GM18867 (cell line): ENCODE data around the gene MAMDC2.

ENCODE experiments used
- ATAC-seq: cut with Tn5 transposase; IDR thresholded peaks from one replicate; pipeline ENCODE4 v1.9.1; 2021; ENCODE audit warnings: mild to moderate bottlenecking, moderate library complexity; ENCODE audit not compliant: unreplicated experiment

Gene MAMDC2, protein sequence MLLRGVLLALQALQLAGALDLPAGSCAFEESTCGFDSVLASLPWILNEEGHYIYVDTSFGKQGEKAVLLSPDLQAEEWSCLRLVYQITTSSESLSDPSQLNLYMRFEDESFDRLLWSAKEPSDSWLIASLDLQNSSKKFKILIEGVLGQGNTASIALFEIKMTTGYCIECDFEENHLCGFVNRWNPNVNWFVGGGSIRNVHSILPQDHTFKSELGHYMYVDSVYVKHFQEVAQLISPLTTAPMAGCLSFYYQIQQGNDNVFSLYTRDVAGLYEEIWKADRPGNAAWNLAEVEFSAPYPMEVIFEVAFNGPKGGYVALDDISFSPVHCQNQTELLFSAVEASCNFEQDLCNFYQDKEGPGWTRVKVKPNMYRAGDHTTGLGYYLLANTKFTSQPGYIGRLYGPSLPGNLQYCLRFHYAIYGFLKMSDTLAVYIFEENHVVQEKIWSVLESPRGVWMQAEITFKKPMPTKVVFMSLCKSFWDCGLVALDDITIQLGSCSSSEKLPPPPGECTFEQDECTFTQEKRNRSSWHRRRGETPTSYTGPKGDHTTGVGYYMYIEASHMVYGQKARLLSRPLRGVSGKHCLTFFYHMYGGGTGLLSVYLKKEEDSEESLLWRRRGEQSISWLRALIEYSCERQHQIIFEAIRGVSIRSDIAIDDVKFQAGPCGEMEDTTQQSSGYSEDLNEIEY

DNA sequence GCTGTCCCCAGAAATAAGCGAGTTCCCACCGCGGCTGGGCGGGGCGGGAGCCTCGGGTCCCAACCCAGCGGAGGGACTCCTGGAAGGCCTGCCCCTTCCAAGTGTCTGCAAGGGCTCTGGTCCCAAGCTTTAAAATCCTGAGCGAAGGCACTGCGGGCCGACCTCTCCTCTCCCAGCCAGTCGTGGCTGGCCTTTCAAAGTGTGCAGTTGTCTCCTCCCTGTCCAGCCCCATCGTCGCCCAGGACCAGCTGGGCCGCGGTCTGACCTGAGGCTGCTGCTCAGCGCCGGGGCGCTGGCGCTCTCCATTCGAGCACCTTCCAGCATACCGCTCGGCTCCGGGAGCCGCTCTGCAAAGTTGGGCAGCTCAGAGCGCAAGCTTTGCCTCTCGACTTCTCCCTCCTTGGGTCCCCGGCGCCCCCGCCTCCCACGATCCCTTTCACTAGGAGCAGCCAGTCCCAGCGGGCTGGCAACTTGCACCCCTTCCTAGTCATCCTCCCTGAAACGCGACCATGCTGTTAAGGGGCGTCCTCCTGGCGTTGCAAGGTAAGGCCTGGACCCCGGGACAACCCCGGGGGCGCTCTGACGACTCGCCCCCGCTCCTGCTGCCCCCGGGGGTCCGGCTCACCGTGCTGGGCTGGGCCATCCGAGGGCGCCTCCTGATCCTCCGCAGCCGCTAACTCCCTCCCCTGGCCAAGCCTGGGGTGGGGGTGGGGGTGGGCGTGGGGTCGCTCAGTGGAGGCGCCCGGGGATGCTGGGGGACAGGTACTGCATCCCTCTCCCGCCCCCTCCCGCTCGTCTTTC is at the start of gene MAMDC2:
MAMDC2 (plus strand) TSS at position 160 of the 801 bp plus-strand sequence; CDS start at position 510, 350 bp downstream.
- no peak for ATAC-seq

DNA sequence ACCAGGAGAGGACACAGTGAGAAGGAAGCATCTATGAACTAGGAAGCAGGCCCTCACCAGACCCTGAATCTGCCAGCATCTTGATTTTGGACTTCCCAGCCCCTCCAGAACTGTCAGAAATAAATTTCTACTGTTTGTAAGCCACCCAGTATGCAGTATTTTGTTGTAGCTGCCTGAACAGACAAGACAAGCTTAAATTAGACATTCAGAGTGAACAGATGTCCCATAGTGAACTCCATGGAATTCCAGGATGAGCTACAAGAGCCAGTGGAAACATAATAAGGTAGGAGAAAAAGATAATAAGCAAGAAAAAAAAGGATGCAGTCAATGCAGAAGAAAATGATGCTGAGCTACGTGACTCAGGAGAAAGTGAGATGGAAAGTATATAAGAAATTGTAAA is 47.8 kb upstream of the MAMDC2 start:
- no peak for ATAC-seq

DNA sequence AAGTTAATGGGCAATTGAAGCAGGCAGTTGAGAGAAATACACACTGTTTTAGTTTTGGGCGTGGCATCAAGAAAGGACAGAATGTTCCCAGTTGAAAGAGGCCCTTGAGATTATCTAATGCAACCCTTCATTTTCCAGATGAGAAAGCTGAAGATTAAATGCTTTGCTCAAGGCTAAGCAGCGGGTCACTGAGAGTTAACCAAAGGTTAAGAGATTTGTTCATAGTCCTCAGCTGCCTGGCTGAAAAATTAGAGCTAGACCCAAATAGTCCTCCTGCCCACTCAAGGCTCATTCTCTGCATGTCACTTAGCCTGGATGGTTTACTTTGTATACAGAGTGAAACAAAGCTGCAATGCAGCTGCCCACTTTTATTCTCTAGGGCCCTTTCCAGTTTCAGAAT is 46.7 kb upstream of the MAMDC2 start:
- ATAC-seq, result no peak

DNA sequence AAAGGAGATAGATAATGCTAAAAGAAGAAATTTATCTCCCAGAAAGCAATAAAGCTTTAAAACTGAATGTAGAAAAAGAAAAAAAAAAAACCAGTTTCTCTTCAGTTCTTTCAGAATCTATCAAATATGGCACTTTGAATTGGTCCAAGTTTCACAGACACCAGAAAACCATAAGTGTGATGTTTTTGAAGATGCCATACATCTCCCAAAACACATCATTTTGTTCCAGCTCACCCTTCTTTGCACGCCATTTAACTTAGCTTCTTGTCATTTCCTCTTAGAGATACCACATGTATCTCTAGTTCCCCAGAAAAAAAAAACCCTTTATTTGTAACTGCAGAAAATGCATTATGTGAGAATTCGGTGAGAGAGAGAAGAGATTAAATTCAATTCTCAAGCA is 46.1 kb upstream of the MAMDC2 start:
- ATAC-seq, result no peak

DNA sequence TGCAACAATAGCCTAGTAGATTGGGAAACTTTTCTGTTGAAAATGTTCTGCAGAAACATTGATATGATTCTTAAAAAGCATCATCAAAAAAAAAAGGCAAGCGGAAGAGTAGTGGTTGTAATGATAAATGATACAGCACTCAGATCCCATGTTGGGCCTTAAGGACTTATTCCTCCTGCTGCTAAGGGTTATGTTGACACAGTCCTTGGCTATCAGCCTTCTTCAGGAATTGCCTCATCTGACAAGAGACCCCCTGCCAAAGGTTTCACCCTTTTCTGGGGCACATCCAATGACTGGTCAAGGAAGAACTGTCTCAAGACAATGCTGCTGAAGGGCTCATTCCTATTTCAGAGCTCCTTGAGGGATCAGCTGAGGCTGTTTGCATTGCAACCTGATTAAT is 44.3 kb upstream of the MAMDC2 start:
- no peak for ATAC-seq

DNA sequence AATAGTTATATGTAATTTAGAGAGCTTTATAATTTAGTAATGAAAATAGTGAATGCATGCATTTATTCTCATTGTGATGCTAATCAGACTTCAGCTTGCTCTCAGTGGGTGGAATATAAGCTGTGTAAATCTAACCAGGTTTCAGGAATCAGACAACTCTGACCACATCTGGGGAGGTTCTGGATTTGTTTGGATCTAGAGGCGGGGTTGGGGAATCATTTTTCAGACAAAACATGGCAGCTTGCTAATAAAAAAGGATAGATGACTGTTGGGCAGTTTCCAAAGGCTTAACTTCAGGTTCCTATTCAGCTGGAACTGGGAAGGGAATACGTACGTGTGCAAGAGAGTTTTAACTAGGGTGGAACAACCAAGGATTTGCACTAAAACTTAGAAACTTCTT is 43.2 kb upstream of the MAMDC2 start:
- no peak for ATAC-seq

DNA sequence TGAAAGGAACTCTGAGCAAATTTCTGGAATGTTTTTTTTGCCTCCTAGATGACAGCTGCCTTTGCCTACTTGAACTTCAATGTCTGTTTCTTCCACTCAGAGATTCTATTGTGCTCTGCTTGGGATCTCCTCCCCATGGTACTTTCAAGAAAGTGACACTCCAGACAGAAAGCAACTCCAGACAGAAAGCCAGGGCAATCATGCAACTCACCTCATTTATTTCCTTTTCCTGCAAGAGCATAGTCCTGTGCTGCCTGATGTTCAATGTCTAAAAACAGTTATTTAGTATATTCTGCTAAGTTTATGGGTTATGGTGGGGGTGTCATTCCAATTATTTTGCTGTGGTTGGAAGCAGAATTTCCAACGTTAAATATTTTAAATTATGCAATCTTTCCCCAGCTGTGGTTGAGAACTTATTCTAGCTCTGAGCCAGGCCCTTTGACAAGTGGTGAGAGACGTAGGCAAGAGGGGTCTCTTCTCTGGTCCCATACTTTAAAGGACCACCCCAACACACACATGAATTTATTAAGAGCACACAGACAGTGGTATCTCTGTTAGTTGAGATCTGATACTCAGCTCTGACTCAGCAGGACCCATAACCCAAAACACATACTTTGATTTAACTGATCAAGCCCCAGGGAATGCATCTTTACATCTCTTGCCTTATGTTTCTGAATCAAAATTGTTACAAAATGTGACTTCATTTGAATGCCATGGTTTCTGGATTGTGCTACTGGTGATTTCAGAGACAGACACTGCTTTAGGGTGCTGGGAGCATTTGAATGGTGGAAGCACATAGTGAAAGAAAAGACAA is 39.5 kb upstream of the MAMDC2 start:
- ATAC-seq, result no peak

DNA sequence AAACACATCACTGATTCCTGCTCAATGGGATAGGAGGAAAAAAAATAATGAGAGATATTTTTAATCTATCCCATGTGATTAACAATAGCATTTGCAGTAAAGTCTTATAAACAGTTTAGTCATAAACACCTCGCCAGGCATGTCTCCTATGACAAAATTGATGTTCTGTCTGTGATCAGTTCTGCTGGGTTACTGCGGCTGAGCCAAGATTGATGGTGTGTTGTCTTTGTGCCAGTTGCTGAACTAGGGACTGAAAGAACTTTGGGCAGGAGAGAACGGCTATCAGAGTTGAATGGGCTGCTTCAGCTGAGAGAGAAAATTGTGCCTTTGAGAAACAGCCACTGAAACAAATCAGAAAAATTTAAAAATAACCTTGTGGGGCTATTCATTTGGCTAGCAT is 37.3 kb upstream of the MAMDC2 start:
- no peak for ATAC-seq

DNA sequence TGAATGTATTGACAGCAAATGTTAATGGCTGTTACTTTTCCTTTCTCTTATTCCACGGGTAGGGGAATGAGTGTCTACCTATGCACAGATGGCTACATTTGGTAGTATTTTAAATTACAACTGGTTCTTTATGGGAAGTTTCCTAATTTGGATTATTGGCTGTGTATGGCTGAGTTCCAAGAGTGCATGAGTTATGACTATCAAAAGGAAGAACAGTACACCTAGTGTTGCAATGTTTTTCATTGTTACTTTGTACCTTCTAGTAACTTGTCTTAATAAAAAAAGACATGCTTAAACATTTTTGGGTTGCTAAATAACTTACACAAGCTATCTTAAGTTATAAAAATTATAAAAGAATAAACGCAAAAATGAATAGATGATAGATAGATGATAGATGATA is 35.8 kb upstream of the MAMDC2 start:
- no peak for ATAC-seq

DNA sequence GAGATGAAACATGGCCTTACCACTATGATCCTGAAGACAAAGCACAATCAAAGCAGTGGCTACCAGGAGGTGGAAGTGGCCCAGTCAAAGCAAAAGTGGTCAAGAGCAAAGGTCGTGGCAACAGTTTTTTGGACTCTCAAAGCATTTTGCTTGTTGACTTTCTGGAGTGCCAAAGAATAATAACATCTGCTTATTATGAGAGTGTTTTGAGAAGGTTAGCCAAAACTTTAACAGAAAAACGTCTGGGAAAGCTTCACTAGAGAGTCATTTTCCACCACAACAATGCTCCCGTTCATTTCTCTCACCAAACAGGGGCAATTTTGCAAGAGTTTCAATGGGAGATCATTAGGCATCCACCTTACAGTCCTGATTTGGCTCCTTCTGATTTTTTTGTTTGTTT is 33.6 kb upstream of the MAMDC2 start:
- ATAC-seq, result no peak

DNA sequence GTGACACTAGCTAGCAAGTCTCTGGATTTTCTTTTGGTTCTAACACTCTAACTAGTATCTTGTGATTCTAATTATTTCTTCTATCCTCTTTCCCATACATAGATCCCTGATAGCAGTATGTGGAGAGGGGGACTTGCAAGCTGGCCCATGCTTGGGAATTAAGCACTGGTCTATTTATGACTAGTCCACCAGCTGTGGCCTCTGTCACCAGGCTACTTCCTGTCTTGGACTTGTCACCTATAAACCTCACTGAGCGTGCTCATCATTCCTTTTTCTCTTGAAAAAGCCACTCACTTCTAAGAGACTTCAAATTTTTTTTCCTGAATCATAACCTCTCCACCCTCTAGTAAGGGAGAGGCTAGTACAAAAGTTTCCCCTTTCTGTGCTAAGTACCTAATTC is 32.3 kb upstream of the MAMDC2 start:
- no peak for ATAC-seq

DNA sequence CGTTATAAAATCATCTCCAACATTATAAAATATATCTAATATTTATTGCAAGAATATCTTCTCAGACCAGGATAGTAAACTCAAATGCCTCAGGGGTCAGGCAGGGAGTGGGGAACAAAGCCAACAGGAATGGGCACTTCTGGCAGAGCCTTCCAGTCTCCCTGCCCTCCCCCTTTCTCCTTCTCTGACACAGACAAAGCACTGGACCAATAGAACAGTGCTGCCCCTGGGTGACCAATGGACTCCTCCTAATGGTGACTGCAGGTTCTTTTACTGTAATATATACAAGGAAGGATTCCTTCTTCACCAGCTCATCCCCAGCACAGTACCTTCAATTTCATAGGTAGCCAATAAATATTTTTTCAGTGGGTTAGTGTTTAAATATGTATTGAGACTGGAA is 31.1 kb upstream of the MAMDC2 start:
- no peak for ATAC-seq

DNA sequence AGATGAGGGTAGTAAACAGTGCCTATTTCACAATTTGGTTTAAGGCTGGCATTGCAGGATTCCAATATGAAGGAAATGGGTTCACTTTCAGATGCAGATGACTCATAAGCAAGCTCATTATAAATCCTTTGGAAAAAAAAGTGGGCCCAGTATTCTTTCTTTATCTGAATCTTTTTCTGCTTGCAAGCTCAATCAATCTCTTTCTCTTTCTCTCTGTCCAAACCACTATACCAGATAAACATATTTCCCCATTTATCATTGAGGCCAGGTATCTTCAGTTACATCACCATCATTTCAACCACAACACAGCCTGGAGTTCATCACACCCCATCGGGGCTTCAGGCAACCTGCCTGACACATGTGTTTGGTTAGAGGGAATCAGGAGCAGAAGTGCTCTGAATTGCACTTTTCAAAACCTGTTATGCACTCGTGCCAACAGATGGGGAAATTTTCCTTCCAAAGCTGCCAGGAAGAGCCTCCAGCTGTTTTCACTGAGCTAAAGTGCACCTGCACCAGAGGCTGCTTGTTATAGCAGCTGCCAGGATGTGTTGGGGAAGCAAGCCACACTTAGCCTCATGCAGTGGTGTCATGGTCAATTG is 30.0 kb upstream of the MAMDC2 start:
- ATAC-seq, result no peak

DNA sequence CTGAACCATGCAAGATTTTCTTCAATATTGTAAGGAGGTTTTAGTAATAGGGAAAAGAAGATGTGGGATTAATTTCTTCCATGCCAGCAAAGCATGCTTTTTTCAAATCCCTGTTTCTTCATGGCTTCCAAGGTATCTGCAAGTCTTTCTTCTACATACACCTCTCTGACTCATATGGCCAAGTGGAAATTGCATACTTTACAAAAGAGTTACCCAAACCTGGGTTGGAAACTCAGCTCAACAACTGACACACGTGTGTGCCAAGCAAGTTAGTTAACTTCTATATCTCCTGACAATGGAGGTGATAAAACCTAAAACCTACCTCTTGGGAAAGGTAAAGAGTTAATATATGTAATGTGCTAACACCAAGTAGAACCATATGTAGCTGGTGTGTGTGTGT is 28.5 kb upstream of the MAMDC2 start:
- no peak for ATAC-seq

DNA sequence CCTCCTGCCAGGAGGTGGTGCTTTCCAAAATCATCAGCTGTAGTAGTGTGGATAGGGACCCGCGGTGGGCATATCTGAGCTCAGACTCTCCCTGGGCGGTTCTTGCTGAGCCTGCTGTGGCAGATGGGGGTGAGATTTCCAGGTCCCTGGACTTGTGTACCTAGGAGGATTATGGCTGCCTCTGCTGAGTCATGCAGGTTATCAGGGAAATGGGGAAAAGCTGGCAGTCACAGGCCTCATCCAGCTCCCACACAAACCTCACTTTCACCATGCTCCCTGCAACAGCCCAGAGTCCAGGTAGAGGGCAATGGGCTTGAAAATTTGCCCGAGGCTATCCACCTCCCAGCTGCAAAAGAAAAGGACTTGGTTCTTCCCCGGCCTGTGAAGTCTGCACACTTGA is 23.4 kb upstream of the MAMDC2 start:
- no peak for ATAC-seq

DNA sequence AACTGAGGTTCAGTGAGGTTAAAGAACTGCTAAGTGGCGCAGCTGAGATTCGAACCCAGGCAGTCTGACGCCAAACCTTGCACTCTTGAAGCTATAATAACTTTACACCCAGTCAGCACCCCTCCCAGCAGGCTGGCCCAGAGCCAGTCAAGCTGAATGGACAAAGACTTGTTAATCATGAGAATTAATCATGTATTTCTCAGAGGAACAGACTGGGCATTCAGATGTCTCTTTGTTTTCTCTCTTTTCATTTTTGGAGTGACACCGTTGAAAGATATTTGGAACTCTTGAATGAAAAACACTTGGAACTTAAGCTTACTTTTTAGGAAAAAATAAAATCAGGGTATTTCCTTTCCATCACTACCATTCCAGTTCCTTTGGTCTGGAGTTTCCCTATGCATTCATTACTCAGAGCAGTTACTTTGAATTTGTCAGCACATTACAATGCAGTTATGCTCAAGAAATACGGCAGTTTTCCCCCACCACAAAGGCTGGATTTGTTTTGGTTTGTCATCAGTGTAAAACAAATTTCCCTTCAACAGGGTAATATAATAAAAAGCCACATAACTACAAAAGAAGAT is 22.6 kb upstream of the MAMDC2 start:
- ATAC-seq, result no peak

DNA sequence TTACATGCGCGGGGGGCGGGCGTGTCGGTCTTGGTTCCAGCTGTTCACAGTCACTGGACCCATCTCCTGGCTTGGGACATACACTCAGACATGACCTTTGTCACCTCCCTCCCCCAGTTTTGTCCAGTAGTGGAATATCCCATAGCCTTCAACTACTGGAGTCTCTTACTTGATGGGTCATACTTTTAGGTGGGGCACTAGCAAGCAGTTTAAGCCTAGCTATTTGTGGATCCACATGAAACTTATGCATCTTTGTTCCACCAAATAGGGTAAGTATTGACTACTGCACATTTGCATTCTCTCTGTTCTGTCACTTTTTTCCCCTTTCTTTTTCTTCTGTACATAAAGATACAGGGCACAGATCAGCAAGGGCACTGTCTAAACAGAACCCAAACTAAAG is 15.4 kb upstream of the MAMDC2 start:
- no peak for ATAC-seq

DNA sequence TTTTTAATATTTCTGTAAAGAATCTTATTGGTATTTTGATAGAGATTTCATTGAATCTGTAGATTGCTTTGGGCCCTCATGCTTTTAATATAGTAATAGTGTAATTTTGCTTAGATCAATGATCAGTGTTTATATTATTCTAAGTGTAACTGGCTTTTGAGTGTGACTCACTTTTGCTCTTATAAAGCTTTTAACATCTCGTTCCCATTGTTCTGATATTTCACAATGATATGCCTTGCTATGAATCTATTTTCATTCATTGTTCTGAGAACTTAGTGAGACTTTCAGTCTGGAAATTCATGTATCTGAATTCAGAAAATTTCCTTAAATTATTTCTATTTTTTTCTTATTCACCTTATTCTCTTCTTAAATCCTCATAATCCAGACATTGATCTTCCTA is 13.5 kb upstream of the MAMDC2 start:
- no peak for ATAC-seq

DNA sequence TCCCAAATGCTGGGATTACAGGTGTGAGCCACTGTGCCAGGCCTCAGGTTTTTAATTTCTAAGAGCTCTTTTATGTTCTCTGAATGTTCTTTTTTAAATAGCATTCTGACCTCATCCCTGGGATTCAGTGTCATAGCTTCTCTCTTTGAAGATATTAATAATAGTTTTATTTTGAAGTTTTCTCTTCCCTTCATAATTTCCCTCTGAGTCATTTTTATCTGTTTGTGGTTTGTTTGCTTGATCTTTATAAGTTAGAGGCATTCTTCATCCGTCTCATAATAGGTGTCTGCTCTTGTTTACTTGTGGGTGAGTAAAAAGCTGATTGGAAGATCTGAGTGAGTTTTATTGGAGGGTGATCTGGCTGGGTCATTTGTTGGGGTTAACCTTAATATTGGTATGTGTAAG is 12.5 kb upstream of the MAMDC2 start:
- no peak for ATAC-seq

DNA sequence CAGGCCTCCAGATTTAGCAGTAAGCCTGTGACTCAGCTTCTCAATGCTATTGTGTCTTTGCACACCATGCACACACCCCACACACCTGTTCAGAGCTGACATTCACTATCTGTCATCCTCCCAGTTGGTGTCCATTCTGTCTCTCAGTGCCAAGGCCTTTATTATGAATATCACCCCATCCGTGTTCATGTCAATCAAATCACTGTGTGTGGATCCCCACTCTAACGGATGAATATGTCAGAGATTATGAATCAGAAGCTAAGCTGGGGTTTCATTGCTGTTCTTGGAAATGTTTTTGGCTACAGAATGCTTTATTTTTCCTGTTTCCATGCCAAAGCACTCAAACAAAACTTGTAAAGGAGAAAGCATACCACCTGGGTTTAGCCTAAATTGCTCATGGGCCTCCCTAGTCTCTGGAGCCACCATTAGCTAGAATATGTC is 9.4 kb upstream of the MAMDC2 start:
- ATAC-seq, result no peak
